Measurements from ENCODE around the gene PSMD3.
"Not testable (repeated sequence)": the region's sequence is repeated elsewhere in the genome, so short reads cannot be mapped to it uniquely, and the experiment has no call there.

The PSMD3 gene

DNA sequence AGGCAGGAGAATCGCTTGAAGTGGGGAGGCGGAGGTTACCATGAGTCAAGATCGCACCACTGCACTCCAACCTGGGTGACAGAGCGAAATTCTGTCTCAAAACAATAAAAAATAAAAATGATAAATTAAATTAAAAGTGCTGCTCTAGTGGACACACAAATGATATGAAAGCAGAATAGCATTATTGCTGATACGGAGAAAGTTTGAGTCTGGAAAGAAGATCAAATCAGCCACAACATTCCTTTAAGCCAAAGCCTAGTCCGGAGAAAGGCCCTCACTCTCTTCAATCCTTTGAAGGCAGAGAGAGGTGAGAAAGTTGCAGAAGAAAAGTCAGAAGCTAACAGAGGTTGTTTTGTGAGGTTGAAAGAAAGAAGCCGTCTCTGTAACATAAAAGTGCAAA lies 19.6 kb downstream of the PSMD3 start:
- no peak for DNase-seq

DNA sequence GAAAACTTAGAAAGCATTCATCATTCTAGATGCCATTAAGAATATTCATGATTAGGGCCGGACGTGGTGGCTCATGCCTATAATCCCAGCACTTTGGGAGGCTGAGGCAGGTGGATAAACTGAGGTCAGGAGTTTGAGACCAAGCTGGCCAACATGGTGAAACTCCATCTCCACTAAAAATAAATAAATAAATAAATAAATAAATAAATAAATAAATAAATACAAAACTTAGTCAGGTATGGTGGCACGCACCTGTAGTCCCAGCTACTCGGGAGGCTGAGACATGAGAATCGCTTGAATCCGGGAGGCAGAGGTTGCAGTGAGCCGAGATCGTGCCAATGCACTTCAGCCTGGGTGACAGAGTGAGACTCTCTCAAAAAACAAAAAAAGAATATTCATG lies 20.7 kb downstream of the PSMD3 start:
- not testable (repeated sequence) for DNase-seq

DNA sequence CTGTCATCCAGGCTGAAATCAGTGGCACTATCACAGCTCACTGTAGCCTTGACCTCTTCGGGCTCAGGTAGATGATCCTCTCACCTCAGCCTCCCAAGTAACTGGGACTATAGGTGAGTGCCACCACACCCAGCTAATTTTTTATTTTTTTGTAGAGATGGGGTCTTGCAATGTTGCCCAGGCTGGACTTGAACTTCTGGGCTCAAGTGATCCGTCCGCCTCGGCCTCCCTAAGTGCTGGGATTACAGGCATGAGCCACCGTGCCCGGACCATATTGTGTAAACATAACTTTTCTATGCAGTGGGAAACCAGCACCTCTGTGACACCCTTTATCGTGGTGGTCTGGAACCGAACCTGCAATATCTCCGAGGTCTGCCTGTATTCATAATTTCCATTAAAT lies 23.5 kb downstream of the PSMD3 start:
- DNase-seq: no peak

DNA sequence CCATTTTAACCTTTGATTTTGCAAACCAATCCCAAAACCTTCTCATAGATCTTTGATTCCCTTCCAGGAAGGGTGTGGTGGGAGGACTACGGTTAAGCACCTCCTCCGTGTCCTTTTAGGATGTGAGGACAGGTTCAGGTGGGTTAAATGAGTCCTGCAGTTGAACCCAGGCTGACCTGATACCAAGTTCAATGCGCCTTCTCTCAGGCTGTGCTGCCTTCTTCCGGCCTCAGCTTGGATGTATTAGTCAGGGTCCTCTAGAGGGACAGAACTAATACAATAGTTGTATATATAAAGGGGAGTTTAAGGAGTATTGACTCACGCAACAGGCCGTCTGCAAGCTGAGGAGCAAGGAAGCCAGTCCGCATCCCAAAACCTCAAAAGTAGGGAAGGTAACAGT lies 24.1 kb downstream of the PSMD3 start:
- DNase-seq: no peak

DNA sequence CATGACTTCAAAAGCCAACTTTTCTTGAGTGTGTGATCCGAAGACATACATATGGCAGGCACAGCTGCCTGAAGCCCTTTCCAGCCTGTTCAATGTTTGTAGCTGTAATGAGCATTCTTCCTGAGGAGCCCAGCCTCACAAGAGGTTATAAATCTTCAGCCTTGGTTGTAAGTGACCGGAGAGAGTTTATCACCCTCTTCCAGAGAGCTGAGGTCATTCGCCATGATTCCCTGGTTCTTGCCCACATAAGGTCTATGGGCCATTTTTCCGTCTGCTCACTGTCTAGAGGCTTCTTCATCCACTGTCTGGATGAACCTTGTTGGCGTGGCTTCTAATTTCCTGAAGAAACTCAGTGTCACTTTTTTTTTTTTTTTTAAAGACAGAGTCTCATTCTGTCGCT lies 24.9 kb downstream of the PSMD3 start:
- no peak for DNase-seq

DNA sequence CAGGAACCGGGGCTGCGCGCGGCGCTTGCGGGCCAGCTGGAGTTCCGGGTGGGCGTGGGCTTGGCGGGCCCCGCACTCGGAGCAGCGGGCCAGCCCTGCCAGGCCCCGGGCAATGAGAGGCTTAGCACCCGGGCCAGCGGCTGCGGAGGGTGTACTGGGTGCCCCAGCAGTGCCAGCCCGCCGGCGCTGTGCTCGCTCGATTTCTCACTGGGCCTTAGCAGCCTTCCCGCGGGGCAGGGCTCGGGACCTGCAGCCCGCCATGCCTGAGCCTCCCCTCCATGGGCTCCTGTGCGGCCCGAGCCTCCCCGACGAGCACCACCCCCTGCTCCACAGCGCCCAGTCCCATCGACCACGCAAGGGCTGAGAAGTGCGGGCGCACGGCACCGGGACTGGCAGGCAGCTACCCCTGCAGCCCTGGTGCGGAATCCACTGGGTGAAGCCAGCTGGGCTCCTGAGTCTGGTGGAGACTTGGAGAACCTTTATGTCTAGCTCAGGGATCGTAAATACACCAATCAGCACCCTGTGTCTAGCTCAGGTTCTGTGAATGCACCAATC lies 30.4 kb downstream of the PSMD3 start:
- DNase-seq: not testable (repeated sequence)

DNA sequence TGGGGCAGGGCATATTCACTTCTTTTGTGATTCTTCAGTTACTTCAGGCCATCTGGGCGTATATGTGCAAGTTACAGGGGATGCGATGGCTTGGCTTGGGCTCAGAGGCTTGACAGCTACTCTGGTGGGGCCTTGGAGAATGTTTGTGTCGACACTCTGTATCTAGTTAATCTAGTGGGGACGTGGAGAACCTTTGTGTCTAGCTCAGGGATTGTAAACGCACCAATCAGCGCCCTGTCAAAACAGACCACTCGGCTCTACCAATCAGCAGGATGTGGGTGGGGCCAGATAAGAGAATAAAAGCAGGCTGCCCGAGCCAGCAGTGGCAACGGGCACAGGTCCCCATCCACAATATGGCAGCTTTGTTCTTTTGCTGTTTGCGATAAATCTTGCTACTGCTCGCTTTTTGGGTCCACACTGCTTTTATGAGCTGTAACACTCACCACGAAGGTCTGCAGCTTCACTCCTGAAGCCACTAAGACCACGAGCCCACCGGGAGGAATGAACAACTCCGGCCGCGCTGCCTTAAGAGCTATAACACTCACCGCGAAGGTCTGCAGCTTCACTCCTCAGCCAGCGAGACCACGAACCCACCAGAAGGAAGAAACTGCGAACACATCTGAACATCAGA lies 31.5 kb downstream of the PSMD3 start:
- not testable (repeated sequence) for DNase-seq

DNA sequence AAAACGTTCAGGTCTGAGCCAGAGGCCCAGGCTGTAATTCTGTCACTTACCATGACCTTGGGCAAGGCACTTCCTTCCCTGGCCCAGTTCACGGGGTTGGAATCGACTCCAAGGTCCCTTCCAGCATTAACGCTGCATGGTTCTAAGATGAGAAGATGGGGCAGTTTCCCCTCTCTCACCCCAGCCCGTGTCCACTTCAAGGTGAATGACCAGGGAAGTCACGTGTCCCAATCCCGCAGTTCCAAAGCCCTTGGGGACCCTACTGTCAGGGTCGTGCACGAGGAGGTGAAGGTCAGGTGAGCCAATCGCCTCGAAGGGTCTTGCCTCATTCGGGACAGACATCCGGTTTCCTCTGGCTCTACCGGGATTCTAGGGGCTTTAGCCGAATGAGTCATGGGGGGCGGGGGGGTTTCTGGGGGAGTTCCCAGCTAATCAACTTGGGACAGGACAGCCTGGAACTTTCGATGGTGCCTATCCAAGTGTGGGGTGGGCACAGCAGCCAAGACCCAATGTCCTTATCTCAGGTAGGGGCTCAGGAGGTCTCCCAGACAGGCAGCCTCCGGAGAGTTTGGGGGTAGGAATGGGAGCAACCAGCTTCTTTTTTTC lies 33.9 kb downstream of the PSMD3 start:
- DNase-seq: no peak

DNA sequence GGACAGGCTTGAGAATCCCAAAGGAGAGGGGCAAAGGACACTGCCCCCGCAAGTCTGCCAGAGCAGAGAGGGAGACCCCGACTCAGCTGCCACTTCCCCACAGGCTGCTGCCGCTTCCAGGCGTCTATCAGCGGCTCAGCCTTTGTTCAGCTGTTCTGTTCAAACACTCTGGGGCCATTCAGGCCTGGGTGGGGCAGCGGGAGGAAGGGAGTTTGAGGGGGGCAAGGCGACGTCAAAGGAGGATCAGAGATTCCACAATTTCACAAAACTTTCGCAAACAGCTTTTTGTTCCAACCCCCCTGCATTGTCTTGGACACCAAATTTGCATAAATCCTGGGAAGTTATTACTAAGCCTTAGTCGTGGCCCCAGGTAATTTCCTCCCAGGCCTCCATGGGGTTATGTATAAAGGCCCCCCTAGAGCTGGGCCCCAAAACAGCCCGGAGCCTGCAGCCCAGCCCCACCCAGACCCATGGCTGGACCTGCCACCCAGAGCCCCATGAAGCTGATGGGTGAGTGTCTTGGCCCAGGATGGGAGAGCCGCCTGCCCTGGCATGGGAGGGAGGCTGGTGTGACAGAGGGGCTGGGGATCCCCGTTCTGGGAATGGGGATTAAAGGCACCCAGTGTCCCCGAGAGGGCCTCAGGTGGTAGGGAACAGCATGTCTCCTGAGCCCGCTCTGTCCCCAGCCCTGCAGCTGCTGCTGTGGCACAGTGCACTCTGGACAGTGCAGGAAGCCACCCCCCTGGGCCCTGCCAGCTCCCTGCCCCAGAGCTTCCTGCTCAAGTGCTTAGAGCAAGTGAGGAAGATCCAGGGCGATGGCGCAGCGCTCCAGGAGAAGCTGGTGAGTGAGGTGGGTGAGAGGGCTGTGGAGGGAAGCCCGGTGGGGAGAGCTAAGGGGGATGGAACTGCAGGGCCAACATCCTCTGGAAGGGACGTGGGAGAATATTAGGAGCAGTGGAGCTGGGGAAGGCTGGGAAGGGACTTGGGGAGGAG lies 34.7 kb downstream of the PSMD3 start, which contains the start of gene CSF3:
Gene CSF3, plus strand, starts transcription at position 436 of the 993 bp plus-strand sequence. Its CDS starts 35 bp downstream, at position 471.
- DNase-seq: no peak

DNA sequence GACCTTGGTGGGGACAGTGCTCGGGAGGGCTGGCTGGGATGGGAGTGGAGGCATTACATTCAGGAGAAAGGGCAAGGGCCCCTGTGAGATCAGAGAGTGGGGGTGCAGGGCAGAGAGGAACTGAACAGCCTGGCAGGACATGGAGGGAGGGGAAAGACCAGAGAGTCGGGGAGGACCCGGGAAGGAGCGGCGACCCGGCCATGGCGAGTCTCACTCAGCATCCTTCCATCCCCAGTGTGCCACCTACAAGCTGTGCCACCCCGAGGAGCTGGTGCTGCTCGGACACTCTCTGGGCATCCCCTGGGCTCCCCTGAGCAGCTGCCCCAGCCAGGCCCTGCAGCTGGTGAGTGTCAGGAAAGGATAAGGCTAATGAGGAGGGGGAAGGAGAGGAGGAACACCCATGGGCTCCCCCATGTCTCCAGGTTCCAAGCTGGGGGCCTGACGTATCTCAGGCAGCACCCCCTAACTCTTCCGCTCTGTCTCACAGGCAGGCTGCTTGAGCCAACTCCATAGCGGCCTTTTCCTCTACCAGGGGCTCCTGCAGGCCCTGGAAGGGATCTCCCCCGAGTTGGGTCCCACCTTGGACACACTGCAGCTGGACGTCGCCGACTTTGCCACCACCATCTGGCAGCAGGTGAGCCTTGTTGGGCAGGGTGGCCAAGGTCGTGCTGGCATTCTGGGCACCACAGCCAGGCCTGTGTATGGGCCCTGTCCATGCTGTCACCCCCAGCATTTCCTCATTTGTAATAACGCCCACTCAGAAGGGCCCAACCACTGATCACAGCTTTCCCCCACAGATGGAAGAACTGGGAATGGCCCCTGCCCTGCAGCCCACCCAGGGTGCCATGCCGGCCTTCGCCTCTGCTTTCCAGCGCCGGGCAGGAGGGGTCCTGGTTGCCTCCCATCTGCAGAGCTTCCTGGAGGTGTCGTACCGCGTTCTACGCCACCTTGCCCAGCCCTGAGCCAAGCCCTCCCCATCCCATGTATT lies 35.7 kb downstream of the PSMD3 start:
- no peak for DNase-seq

DNA sequence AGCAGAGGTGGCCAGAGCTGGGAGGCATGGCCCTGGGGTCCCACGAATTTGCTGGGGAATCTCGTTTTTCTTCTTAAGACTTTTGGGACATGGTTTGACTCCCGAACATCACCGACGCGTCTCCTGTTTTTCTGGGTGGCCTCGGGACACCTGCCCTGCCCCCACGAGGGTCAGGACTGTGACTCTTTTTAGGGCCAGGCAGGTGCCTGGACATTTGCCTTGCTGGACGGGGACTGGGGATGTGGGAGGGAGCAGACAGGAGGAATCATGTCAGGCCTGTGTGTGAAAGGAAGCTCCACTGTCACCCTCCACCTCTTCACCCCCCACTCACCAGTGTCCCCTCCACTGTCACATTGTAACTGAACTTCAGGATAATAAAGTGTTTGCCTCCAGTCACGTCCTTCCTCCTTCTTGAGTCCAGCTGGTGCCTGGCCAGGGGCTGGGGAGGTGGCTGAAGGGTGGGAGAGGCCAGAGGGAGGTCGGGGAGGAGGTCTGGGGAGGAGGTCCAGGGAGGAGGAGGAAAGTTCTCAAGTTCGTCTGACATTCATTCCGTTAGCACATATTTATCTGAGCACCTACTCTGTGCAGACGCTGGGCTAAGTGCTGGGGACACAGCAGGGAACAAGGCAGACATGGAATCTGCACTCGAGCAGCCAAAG lies 36.9 kb downstream of the PSMD3 start:
- no peak for DNase-seq

DNA sequence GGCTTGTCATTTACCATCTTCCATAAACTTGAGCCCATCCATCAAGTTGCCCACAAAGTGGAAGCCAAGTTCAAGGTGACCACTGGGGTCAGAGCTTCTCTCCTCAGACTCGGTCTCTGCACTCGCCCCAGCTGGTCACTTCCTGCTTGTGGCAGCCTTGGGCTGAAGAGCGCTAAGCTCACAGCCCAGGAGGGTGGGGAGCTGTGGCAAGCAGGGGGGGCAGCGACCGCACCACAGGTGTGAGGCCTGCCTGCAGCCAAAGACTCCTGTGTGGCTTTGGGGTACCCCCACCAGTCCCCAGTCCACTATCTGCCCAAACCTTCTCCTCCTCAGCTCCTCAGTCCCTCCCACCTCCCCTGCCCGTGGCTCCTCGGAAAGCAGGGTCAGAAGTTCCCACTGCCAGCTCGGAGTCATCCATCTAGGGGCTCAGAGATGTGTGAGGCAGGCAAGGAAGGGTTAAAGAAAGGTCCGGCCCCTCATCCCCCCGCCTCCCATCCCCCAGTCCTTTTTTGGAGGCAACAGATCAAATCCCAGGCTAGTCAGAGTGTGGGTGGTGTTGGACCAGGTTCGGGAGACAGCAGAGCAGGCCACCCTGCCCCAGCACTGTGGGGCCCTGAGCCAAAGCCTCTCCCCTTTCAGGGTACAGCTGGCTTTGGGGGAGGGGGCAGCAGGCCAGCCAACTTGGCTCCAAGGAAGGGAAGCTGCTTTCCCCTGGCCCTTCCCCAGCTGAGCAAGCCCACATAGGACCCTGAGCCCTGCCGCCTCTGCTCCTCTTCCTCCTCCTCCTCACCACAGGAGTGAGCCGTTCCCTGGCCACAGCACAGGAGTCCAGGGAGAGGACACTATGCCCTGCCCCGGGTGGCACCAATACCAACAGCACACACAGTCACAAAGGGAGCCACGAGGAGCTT lies 37.9 kb downstream of the PSMD3 start:
- DNase-seq: no peak

DNA sequence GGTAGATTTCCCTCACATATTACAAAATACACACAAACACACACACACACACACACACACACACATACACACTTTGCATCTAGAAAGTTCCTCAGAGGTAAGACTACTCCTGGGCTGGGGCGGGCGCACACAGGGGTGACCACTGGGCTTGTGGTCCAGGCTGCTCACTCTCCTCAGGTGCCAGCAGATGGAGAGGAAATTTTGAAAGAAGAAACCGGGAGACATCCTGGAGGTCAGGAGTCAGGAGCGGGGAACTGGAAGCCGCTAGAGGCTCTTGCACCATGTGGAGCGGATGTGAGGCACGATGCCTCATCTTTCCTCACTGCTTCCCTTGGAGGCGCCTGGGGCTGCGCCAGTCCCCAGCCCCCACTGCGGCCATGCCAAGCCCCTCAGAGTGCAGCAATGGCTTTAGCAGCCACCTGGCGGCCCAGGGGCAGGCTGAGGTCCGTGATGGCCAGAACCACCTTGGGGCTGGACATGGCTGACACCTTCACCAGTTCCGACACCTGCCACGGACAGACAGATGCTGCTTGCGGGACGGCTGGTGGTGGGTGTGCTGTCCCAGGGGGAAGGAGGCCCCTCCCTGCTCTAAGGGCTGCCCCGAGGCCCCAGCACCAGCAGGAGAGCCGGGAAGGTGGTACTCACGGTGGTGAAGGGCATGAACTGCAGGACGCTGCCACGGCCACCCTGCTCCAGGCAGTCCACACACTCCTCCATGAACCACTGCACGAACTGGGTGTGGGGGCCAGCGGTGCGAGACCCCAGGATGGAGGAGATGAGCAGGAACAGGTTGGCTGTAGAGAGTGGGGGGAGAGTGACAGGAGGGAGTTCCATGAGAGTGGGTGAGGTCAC lies 38.8 kb downstream of the PSMD3 start:
- DNase-seq: no peak

DNA sequence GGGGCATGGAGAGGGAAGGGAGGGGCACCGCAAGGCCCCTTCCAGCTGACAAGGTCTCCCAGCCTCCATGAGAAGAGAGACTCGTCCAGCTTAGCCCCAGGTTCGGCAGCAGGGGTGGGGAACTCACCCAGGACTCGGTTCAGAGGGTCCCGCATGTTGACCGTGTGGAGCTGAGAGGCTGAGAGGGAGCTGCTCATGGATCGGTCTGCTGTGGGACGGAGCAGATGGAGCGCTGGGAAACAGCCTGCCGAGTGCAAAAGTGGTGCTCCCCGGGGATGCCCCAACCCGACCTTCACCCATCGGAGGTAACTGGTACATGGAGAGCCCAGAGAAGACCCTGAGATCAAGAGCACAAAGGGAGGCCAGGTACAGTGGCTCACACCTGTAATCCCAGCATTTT lies 39.5 kb downstream of the PSMD3 start:
- DNase-seq: no peak

DNA sequence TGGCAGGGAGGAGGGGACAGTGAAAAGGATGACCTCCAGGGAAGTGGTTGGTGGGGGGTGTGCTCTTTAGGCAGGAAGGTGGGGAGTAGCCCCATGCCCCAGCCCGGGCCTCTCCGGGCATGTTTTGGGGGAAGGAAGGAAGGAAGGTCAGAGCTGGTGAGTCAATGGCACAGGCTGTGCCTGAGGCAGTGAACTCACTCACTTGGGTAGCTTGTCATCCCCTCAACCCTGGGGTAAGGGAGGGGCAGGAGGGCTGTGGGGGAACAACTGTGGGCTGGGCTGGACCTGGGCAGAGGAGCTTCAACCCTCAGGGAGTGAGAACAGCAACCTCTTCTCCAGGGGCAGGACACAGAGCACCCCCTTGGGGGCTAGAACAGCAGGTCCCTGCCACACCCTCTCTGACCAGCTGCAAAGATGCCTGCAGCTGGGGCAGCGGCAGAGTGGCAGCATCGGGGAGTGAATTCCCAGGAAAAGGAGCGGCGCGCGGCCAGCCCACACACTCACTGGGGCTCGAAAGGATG lies 40.9 kb downstream of the PSMD3 start:
- no peak for DNase-seq

DNA sequence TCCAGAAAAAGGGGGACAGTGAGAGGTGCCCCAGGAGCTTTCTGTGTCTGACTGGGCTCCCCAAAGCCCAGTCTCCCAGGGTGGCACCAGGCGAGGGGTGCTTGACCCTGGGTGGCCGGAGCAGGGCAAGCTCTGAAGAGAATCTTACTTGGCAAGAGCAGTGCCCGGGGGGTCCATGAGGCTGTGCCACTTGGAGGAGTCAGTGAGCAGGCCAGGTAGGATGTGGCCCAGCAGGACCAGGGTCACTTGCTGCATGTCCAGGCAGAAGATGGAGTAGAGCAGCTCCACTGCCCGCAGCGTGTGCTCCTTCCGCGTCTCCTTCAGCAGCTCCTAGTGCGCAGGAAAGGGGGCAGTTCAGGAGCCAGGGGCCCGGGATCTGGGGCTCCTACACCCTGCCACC lies 41.9 kb downstream of the PSMD3 start:
- DNase-seq: no peak

DNA sequence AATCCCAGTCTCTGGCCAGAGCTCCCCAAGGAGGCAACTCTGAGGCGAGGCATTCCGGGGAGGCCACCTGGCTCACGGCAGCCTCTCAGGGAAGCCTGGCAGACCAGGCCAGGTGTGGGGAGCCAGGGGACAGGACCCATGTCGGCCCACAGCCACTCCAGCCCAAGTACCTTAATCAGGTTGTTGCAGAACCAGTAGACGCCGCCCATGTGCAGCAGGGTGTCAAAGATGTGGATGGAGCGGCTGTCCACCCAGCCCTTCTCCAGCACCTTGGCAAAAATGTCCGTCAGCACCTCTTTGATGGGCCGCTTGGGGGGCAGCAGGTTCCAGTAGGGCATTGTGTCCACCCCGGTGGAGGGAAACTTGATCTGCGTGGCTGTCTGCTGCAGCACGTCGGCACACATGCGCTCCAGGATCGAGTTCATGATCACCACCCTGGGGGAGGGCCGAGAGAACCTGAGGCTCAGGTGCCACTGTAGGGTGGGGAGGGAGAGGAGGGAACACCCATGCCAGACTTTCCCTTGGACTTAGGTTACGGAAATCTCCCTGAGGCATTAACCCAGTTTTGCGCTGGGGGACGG lies 42.4 kb downstream of the PSMD3 start:
- DNase-seq: no peak

DNA sequence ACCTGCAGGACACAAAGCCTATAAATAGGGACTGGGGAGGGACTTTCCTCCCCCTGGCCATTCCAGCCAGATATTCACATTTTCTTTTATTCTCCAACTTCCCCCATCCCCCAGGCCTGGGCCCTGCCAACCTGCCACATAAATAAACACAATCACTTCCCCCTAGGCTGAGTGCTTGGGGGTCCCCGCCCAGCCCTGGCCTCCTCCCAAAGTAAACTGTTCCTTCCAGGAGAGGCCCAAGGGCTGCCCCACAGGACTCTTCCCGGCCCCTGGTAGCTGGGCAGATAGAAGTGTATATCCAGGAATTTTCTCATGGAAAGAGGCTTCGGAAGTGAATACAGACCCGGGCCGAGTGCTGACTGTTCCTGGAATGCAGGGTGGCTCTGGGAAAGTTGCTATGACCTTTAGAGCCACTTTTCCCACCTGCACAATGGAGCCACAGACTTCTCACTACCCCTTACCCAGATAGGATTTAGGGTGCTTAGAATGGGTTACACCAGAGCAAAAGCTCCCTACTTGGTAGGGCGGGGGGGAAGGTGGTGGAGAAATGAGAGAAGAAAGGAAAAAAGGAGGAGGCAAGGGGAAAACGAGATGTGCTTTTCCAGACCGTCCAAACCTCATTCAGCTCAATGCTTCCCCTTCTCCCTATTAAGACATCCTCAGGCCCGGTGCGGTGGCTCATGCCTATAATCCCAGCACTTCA lies 43.1 kb downstream of the PSMD3 start:
- no peak for DNase-seq

All from NK-92 treated with Interleukin-12 subunit alpha and Interleukin-12 subunit beta, amount 100 ng/mL, for 24 hours (cell line).